Endometrium (tissue), 2 donors: Measurements from ENCODE around the gene MAP3K20.
"Not testable (repeated sequence)": the region's sequence is repeated elsewhere in the genome, so short reads cannot be mapped to it uniquely, and the experiment has no call there.

ENCODE experiments used
- FAIRE-seq: peaks from 2 replicates; lab custom pipeline; 2012; peaks lifted over from hg19 to GRCh38; lab: Jason Lieb, UNC
- donor health status: control.
- donor health status: control.

MAP3K20 gene

DNA sequence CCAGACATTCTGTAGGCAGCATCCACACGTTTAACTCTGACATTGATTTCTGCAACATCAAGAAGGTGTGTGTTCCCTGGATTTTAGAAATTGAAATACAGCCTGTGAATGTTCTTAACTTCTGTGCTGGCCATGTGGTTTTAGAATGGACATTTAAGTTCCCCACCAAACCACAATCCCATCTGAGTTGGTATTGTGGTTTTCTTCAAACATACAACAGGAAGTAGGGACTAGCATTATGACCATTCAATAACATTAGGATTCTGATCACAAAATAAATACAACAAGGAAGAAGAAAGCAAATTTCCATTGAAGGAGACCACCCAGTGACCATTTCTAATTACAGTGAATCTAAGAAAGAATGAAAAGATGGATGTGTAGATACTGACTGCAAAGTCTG is 51.2 kb downstream of the MAP3K20 start:
- no peak for FAIRE-seq

DNA sequence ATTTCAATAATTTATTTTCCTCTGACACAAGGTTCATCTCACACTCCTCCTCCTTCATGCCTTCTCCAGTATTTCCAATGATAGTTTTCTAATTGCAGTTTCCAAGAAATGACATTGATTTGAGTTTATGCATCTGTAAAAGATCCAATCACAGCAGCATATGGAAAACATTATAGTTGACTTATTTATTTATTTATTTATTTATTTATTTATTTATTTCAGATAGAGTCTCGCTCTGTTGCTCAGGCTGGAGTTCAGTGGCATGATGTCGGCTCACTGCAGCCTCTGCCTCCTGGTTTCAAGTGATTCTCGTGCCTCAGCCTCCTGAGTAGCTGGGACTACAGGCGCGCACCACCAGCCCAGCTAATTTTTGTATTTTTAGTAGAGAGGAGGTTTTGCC is 52.5 kb downstream of the MAP3K20 start:
- FAIRE-seq, result not testable (repeated sequence)

DNA sequence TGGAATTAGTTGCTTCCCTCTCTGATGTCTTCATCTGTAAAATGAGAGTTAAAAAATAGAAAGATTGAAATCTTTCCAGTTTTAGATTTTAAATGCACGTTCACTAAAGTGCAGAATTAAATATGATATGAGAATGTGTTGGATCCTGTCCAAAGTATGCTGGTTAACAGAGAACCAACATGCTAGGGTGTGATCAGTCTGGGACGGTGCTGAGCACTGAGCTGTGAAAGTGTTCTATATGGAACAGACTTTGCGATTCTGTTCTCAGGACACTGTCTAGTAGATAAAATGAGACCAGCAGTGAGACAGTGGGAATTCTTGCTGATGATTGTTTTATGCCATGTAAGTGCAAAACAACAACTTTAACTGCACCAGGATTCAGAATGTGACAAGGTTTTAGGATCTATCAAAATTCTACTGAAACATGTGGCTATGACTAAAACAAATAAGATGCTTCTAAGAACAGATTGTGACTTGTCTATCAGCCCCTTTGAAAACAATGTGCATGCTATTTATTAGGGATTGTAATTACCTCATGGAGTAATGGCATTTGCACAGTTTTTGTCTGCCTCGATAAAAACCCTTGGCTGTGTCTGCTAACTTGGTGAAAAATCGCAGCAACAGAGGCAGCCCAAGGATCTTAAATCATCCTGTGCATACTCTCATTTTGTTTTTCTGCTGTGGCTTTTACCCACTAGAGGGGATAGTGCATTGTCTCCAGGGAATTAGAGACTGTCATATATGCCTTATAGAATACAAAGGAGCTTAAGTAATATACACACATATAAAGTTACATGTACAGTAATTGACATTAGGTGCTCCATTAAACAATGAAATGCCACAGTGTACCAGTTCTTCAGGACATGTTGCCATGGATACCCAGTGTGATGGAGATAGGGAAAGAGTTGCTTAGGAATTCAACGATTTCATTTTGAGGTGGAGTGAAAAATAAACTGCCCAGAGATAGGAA is 55.1 kb downstream of the MAP3K20 start:
- FAIRE-seq, result no peak

DNA sequence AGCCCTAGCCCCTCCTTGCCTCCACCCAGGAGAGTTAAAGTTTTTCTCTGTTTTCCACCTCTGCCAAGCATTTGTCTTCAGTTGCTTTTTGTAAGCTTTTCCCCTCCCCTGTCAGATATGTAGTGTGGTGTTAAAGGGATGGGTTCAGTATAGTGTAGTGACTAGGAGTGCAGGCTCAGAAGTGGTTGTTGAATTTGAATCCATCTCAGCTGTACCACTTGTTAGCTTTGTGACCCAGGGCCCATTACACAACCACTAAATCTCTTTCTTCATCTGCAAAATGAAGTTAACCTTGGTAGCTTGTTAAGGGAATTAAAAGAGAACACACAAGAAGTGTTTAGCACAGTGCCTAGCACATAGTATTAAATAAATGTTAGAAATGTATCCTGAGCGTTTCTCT is 56.9 kb downstream of the MAP3K20 start:
- FAIRE-seq, result no peak

DNA sequence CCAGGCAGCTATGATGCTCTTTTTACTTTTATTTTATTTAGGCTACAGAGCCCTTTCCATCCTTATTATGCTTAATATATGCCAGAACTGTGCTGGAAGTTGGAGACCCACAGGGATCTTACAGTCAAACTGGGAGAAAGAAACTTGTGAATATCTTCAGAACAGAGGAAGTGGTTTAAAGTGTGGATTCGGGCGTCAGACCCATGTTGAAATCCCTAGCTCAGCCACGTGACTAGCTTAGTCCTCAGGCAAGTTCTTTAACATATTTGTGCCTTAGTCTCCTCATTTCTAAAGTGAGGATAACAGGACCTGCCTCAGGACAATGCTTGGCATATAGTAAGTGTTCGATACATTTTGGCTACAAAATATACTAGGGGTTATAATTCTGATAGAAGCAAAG is 59.1 kb downstream of the MAP3K20 start:
- no peak for FAIRE-seq

DNA sequence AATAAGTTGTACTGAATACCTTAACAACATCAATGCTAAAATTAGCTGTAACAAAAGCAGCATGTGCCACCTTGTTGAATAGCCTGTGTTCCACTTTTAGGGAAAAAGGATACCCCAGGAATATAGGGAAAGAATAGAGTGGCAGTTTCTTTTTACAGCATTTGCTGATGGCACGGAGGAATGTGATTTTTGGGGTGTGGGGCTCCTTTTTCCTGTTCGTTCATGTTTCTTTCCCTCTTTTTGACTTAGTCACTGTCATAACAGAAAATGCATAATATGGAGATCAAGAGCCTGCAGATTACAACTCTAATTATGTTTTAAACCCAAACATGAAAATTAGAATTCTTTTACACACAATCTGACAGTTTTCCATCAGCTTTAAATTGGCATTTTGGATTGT is 60.4 kb downstream of the MAP3K20 start:
- FAIRE-seq, result no peak

DNA sequence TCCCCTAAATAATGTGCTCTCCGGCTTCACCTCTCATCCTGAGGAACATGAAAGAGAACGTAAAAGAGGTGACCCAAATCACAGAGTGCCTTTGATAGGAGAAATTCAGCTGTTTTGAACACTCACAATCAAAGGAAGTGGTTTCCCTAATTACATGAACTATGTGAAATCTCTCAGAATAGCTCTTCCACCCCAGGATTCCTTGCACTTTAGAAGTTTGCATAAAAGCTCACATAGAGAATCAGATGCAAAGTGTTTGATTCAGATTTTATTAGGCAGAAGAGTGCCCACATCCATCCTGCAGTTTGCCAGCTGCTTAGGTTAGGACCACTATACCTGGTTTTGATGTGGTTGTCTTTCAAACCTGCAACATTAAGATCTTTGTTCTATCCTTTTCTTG is 61.0 kb downstream of the MAP3K20 start:
- FAIRE-seq, result no peak

DNA sequence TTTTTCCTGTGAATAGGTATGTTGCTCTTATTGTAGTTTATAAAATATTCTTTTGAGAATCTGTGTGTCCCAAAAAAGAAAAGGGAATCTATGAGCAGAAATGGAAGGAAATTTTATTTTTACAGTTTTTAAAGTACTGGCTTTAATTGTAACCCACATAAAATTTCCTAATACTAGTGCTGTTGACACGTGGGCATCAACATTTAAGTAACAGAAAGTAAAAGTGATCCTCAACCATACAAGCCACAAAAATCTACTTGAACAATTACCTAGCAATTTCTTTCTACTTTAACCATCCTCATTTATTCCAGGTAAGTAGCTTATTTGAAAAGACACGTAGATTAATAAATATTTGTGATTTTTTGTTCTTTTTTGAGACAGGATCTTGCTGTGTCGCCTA is 62.0 kb downstream of the MAP3K20 start:
- no peak for FAIRE-seq

DNA sequence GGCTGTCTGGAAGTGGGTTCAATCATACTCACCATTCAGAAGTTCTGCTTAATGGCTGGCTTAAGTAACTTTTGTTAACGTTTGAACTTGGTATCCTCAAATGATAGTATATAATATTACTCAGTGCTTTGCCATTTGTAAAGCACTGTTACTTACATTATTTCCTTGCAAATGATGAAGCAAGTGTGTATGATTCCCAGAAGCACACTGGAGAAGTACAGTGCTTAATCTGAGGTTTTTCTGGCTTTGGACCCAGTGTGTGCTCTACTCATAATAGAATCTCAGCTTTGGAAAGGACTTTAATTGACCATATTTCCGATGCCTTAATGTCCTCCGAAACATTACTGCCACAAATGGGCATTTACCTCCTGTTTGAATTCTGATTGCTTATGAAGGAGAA is 63.3 kb downstream of the MAP3K20 start:
- FAIRE-seq, result no peak

DNA sequence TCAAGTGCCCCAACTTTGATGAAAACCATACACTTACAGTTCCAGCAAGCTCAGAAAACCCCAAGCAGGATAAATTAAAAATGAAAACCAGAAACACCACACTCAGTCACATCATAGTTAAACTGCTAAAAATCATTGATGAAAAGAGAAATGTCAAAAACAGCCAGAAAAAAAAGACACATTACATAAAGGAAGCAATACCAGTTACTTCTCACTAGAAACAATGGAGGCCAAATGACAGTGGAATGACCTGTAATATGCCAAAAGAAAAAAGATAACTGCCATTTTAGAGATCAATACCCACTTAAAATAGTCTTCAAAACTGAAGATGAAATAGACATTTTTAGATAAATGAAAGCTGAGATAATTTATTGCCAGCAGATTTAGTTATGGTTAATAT is 66.0 kb downstream of the MAP3K20 start:
- no peak for FAIRE-seq

DNA sequence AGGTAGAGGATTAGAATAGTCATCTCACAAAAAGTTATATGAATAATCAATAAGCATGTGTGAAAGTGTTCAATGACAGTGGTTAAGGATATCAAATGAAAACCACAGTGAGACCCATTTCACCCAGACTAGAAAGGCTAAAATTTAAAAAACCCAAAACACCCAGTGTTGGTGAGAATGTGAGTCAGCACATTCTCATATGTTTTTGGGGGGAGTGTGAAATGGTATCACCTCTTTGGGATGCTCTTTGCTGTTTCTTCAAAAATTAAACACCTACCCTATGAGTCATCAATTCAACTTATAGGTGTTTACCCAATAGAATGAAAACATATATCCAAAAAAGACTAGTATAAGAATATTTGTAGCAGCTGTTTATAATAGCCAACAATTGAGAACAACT is 69.8 kb downstream of the MAP3K20 start:
- no peak for FAIRE-seq

DNA sequence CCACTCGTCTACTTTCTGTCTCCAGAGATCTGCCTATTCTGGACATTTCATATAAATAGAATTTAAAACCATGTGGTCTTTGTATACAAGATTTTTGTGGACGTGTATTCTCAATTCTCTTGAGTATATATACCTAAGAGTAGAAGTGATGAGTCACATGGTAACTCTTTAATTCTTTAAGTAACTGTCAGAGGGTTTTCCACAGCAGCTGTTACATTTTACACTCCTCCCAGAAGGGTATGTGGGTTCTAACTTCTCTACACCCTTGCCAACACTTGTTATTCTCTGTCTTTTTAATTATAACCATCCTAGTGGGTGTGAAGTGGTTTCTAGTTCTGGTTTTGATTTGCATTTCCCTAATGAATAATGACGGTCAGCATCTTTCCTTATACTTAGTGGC is 70.9 kb downstream of the MAP3K20 start:
- FAIRE-seq, result no peak

DNA sequence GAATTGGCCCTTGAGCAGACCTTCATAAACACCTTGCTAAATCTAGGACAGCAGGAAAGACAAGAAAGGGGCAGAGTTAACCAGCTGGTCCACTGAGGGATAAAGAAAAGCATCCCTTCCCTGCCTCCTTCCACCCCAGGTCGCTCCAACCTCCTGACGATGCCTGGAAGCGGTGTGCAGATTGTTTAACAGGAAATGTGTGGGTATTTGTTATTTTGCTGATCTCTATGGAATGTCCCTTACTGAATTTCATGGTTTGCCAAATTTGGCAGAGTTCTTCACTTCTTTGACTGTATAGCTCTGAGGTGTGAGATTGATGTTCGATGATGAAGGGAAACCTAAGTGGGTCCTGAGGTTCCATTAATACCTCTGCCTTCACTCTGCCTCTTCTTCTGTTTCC is 72.9 kb downstream of the MAP3K20 start:
- no peak for FAIRE-seq

DNA sequence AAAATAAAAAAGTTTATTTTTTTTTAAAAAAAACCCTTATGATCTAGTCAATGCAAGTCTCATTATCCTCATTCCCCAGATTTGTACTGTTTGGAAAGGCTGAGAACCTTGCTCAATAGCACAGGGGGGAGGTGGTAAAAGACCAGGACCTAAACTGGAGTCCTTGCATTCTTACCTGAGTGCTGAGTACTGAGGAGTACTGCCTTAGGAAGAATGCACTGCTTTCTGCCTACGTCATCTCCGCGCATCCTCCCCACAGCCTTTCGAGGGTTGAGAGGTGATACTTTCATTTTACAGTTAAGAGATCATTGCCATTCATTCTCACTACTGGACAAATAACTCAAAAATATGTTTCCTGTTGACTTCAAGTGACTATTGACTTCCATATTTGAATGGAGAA is 73.8 kb downstream of the MAP3K20 start:
- FAIRE-seq, result no peak

DNA sequence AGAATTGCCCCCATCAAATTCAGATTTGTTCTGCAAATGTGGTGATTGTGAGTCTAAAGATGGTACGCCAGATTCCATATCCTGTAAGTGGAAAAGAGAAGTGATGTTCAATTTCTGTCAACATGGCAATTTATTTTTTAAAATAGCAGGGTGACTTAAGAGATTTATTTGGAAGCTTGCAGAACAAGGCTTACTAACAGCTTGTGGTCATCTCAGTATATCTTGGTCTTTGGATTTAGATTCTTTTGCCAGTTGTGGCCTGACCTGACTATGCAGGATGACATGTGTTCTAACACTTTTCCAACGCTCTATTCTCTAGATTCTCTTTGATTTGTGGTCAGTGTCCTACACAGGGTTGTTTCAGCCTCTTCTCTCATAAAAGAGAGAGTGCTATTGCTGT is 74.4 kb downstream of the MAP3K20 start:
- no peak for FAIRE-seq

DNA sequence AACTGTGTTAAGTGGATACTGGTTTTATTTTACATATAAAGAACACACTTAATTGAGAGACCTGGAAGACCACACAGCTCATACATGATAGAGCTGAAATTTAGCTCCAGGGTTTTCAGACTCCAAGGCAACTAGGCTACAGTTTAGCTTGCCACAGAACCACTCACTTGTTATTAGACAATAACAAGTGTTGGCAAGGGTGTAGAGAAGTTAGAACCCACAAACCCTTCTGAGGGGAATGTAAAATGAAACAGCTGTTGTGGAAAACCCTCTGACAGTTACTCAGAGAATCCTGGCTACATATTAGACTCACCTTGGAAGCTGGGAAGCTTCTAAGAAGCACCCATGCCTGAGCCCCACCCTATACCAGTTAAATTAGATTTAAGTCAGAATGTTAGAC is 75.3 kb downstream of the MAP3K20 start:
- no peak for FAIRE-seq

DNA sequence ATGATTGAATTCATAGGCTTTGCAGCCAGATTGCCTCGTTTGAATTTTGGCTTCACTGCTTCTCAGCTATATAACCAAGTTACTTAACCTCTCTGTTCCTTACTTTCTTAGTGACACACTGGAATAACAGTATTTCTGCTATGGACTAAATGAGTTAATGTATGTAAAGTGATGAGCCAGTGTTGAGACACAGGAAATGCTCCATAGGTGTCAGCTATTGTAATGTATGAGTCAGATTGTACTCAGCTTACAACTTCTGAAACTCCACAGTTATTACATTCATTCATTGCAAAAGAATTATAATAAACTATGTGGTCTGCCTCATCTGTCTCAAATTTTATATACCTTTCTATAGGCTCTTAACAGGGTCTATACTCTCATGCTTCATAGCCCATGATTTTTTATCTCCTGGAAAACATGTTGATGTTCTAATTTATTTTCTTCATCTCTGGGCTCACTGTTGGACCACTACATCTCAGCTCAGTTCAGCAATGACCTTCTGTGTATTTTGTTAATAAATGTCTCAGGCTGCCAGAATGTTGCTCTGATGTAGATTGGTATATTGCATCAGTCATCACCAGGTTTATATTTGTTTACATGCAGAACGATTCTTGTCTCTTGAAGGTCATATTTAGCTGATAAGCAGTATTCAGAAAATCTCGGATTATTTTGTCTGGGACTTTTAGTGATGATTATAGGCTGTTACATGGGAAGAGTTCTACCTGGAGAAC is 76.2 kb downstream of the MAP3K20 start:
- no peak for FAIRE-seq

DNA sequence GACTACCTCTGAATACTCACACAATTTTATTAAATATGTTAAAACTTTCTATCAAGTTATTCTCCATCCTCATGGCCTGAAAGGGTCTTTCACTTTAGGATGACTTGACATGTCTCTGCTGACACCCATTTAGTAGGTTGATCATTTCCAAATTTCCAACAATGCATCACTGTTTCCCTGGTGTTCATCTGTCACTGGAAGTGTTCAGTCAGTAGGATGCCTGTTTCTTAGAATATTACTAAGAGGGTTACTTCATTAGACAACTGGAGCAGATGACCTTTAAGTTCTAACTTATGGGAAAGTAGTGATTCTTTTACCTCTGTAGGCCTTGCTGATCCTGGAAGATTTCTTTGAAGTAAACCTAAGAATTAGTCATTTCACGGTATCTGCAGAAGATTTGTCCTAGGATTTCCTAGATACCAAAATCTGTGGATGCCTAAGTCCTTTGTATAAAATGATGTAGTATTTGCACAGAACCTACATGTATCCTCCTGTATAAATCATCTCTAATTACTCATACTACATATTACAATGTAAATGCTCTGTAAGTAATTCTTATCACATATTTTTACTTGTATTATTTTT is 77.7 kb downstream of the MAP3K20 start:
- no peak for FAIRE-seq

DNA sequence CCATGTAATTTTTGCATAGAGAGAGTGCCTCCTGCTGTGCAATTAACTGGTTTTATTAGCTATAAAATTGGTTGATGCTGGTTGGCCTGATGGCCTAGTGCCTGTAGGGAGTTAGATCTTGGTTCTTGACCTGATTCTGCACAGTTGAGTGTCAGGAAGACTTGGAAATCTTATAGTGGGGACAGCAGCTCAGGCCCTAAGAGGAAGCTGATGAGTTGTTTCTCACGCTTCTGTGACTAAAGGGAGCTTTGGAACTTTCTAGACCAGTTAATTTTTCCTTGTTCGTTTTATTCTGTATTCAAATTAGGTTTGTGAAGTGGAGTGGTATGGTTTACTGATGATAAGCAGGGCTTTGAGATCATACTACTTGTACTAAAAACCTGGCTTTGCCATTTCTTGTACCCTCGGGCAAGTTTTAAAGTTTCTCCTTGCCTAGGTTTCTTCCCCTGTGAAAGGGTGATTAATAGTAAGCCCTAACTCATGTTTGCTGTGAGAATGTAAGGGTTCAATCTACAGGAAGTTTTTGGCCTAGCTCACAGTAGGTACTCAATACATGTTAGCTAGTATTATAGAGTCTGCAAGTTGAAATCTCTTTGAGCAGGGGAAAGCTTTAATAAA is 82.1 kb downstream of the MAP3K20 start:
- FAIRE-seq, result no peak

DNA sequence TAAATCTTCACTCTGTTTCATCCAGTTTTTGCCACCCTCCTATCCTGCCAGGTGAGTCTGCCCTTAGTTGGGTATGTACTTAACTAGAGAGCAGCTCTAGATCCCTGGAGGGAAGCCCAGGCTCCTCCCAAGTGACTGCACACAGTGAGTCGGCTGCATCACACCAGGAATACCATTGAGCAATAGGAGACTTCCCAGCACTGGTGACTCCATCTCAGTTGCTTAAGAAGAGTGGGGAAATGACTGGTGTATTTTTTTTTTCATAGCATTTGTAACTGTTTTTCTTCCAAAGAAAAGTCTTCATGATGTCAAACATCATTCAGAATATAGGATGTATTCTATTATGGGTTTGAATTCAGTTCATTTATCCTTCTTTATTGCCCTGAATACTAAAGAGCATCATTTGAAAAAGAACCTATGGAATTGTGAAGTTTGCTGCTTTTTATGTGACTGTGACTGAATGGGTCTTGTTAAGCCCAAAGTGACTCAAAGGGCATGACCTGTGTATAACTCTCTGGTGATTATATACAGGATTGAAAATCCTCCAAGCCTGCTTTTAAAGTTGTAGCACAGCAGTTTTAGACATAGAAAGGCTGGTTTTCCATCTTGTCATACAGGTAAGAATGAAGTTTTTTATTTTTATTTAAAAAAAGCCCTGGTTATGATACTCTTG is 84.3 kb downstream of the MAP3K20 start:
- FAIRE-seq, result no peak

DNA sequence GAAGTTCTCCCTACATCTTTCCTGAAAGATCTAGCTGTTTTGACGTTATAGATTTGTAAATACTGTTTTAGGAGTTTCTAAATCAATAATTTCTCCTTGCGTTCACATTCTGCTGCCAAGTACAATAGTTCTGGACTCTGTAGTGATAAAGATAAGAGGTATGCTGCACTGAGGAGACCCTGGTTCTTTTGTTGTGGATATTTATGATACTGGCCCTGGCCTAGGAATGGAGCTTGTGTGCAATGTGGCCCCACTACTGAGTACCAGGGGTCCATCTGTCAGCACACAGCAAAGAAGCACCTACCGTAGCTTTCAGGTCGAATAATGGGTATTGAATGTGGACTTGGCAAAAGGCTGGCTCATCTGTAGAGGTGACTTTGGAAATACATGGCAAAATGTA is 85.0 kb downstream of the MAP3K20 start:
- FAIRE-seq, result no peak

DNA sequence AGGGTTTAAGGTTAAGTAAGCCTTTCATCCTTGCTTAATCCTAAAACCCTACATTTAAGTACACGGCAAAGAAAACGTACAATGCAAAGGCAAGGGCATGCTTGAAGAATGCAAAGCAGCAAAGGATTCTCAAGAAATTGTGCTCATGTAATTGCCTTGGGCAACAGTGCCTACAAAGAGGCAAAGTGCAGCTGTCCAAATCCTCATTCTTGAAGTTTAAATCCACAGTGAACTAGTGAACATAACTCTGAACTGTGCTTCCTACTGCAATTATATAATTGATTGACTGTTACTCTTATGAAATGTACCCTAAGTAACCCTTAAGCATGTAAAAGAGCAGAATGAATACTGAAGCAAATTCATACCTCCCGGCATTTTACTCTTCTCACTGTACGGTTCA is 85.4 kb downstream of the MAP3K20 start:
- no peak for FAIRE-seq
